NCI-H345 treated with DMSO at 0.1 percent for 48 hours (cell line): Measurements from ENCODE around the gene COL4A5.

Source experiments
- DNase-seq: peaks from one replicate; lab custom pipeline; 2025; ENCODE audit not compliant: unreplicated experiment; lab: John Stamatoyannopoulos, UW

COL4A5 gene

GRCh38 chrX:108640817-108641216 lies 201.2 kb downstream of the COL4A5 start:
- DNase-seq, result no peak

- no peak for DNase-seq
Measured at GRCh38 chrX:108641589-108642272, 202.1 kb downstream of the COL4A5 start.

GRCh38 chrX:108642273-108642628 lies 202.6 kb downstream of the COL4A5 start:
- DNase-seq, result no peak

GRCh38 chrX:108664701-108665100 lies 225.1 kb downstream of the COL4A5 start:
- no peak for DNase-seq

GRCh38 chrX:108666101-108666500 lies 226.5 kb downstream of the COL4A5 start:
- DNase-seq, result no peak

GRCh38 chrX:108671526-108671925 lies 231.9 kb downstream of the COL4A5 start:
- no peak for DNase-seq

GRCh38 chrX:108696690-108697089 lies 257.1 kb downstream of the COL4A5 start:
- no peak for DNase-seq

GRCh38 chrX:108699368-108699767 lies 259.7 kb downstream of the COL4A5 start:
- no peak for DNase-seq

GRCh38 chrX:108701633-108702032 lies 262.0 kb downstream of the COL4A5 start:
- DNase-seq, result no peak

GRCh38 chrX:108702530-108702929 lies 262.9 kb downstream of the COL4A5 start:
- DNase-seq, result no peak

GRCh38 chrX:108704839-108705238 lies 265.2 kb downstream of the COL4A5 start:
- DNase-seq, result no peak

GRCh38 chrX:108712886-108713285 lies 273.2 kb downstream of the COL4A5 start:
- DNase-seq, result no peak

GRCh38 chrX:108722561-108722960 lies 282.9 kb downstream of the COL4A5 start:
- no peak for DNase-seq

- DNase-seq, result no peak
Measured at GRCh38 chrX:108726748-108727147, 287.1 kb downstream of the COL4A5 start.

- no peak for DNase-seq
Measured at GRCh38 chrX:108731153-108731552, 291.5 kb downstream of the COL4A5 start.

- peak; percentile 13 for DNase-seq
Measured at GRCh38 chrX:108732630-108733321, 293.1 kb downstream of the COL4A5 start.

- no peak for DNase-seq
Measured at GRCh38 chrX:108734426-108734825, 294.8 kb downstream of the COL4A5 start.

GRCh38 chrX:108735091-108735678 lies 295.5 kb downstream of the COL4A5 start:
- DNase-seq, result peak; percentile 33

- no peak for DNase-seq
Measured at GRCh38 chrX:108735679-108736508, 296.3 kb downstream of the COL4A5 start.

GRCh38 chrX:108736509-108737479 lies 297.2 kb downstream of the COL4A5 start, which contains the start of gene IRS4:
Gene IRS4 (minus strand): TSS chrX:108736563.
- no peak for DNase-seq
